Measurements from ENCODE around the gene DYNC1H1. TPM values are rescaled to one million over a fixed set of nuclear protein-coding genes. Genes with fewer than 3 reads are reported as not detected.
A peak's percentile ranks its signal among the peaks of the same experiment; 100 is the strongest.
"Not testable (repeated sequence)": the region's sequence is repeated elsewhere in the genome, so short reads cannot be mapped to it uniquely, and the experiment has no call there.

Gene DYNC1H1
- total RNA-seq, 4 donors from 2014 or later: 486 to 737 (median 718) TPM

DNA sequence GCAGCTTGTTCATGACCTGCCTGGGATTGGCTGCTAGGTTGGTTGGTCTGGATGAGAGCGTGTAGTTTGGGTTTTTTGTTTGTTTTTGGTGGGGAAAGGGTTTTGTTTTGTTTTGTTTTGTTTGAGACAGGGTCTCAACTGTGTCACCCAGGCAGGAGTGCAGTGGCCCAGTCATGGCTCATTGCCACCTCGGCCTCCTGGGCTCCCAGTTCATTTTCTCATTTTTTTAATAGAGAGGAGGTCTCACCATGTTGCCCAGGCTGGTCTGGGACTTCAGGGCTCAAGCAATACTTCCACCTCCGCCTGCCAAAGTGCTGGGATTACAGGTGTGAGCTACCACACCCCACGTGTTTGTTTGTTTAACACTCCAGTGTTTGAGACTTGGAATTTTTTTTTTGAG lies 3.8 kb downstream of the DYNC1H1 start:
- TF ChIP-seq POLR2A (IDR thresholded peaks at IDR 0.05) (no peak), CTCF (IDR thresholded peaks at IDR 0.05 in 4 of 5, conservative IDR thresholded peaks at IDR 0.05 in 1 of 5) (no peak)
- Histone ChIP-seq H3K9me3 (no peaks in the 10 kb centered on the region), H3K4me3 (no peak overlapping the region), H3K4me1 (peaks cover 58 to 64% of the 10 kb centered on the region in 2 donors), H3K27ac (peak overlapping the region; percentile 92 to 98 (median 94)), H3K27me3 (no peaks in the 10 kb centered on the region), H3K36me3 (peaks cover 0 to 4% of the 10 kb centered on the region in 2 donors)
- ATAC-seq (no peak), DNase-seq (no peak)
- in situ Hi-C loops (cut with MboI; ENCODE audit: low sequenced_read_pairs in 4 of 4) (loop anchor here in 3 of 4 donors (10.0 to 25.0 kb wide), 3 partner anchors 127 to 347 kb away; partner anchors contain the start of genes ZNF839 (in 2 of the 3) and PPP2R5C (in 1 of the 3)), intact Hi-C loops (cut with DNase I; ENCODE audit: low total_unique reads) (loop anchor here (5.0 to 10.0 kb wide), 2 partner anchors 156 to 547 kb away; no protein-coding TSS in a partner anchor)

DNA sequence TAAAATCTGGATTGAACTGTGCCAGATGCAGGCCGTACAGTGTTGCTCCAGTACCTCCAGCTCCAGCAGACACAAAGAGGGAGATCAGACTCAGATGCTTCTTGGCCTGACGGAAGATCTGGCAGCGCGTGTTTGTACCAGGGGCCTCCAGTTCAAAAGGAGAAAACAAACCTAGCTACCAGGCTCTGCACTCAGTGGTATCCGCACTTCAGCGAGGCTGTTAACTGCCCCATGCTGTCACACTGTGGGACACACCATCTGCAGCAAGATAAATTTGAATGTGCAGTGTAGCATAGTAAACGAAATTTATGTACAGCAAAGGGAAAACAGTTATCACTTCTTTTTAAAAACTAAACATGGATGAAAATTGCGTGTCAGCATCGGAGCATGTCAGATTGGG lies 5.1 kb downstream of the DYNC1H1 start:
- peak overlapping the region in 2 of 4 donors; percentile 17 to 39 for H3K27ac ChIP-seq
- DNase-seq: no peak
- TF ChIP-seq CTCF (IDR thresholded peaks at IDR 0.05 in 4 of 5, conservative IDR thresholded peaks at IDR 0.05 in 1 of 5) (no peak), POLR2A (IDR thresholded peaks at IDR 0.05) (no peak)
- H3K4me3 ChIP-seq: no peak overlapping the region
- H3K4me1 ChIP-seq: peaks cover 64 to 66% of the 10 kb centered on the region in 2 donors
- no peak for ATAC-seq
- H3K27me3 ChIP-seq: no peaks in the 10 kb centered on the region
- intact Hi-C loops (cut with DNase I; ENCODE audit: low total_unique reads): loop anchor here (5.0 to 10.0 kb wide), 2 partner anchors 157 to 545 kb away; no protein-coding TSS in a partner anchor
- in situ Hi-C loops (cut with MboI; ENCODE audit: low sequenced_read_pairs in 4 of 4): loop anchor here in 3 of 4 donors (10.0 to 25.0 kb wide), 3 partner anchors 125 to 345 kb away; partner anchors contain the start of genes ZNF839 (in 2 of the 3) and PPP2R5C (in 1 of the 3)
- peaks cover 0 to 4% of the 10 kb centered on the region in 2 donors for H3K36me3 ChIP-seq
- no peaks in the 10 kb centered on the region for H3K9me3 ChIP-seq

GRCh38 chr14:101970830-101971400 lies 6.5 kb downstream of the DYNC1H1 start:
- H3K27ac ChIP-seq: peak overlapping the region in 2 of 4 donors; percentile 48 to 85
- TF ChIP-seq CTCF (IDR thresholded peaks at IDR 0.05 in 4 of 5, conservative IDR thresholded peaks at IDR 0.05 in 1 of 5) (no peak), POLR2A (IDR thresholded peaks at IDR 0.05) (no peak)
- DNase-seq: no peak
- no peaks in the 10 kb centered on the region for H3K9me3 ChIP-seq
- intact Hi-C loops (cut with DNase I; ENCODE audit: low total_unique reads): no loop called here
- no peak for ATAC-seq
- H3K4me1 ChIP-seq: peaks cover 58 to 62% of the 10 kb centered on the region in 2 donors
- no peaks in the 10 kb centered on the region for H3K27me3 ChIP-seq
- in situ Hi-C loops (cut with MboI; ENCODE audit: low sequenced_read_pairs in 4 of 4): loop anchor here in 1 of 4 donors (25.0 kb wide), 1 partner anchor 209 kb away; the partner anchor contains the start of gene PPP2R5C
- peaks cover 0 to 7% of the 10 kb centered on the region in 2 donors for H3K36me3 ChIP-seq
- H3K4me3 ChIP-seq: no peak overlapping the region

DNA sequence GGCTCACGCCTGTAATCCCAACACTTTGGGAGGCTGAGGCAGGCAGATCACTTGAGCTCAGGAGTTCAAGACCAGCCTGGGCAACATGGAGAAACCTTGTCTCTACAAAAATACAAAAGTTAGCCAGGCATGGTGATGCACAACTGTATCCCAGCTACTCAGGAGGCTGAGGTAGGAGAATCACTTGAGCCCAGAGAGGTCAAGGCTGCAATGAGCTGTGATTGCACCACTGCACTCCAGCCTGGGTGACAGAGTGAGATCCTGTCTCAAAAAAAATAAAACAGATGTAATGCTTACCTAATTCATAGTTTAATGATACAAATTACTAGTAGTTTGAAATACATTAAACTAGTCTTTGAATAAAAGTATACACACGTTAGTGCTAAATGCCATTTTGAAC lies 7.1 kb downstream of the DYNC1H1 start:
- H3K4me3 ChIP-seq; DNase-seq; H3K9me3 ChIP-seq; ATAC-seq; H3K27me3 ChIP-seq; intact Hi-C loops (cut with DNase I; ENCODE audit: low total_unique reads): not testable (repeated sequence)
- peaks cover 52 to 56% of the 10 kb centered on the region in 2 donors for H3K4me1 ChIP-seq
- H3K36me3 ChIP-seq: peaks cover 0 to 13% of the 10 kb centered on the region in 2 donors
- peak overlapping the region in 3 of 4 donors; percentile 79 to 85 (median 82) for H3K27ac ChIP-seq
- in situ Hi-C loops (cut with MboI; ENCODE audit: low sequenced_read_pairs in 4 of 4): loop anchor here in 1 of 4 donors (25.0 kb wide), 1 partner anchor 209 kb away; the partner anchor contains the start of gene PPP2R5C
